Measurements from ENCODE around the gene KCNJ6. TPM values are rescaled to one million over a fixed set of nuclear protein-coding genes. Genes with fewer than 3 reads are reported as not detected.

The KCNJ6 gene
- total RNA-seq, 4 donors from 2014 or later, result not detected

DNA sequence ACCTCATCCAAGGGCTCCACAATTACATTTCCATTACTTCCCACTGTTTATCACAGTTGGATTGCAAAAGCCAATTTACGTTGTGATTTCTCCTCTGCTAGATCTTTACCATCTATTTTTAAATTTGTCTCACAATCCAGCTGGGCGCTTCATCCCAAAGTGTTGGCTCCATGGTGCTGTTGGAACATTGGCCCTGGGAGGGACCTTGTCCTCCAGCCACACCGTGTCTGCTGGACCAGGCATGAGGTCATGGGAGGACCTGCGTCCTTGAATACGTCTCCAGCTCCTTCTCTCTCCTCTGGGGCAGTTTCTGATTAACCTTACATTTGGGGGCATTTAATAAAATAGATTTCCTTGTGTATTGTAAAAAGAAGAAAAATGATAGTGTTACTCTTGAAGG, 125.4 kb downstream of the KCNJ6 start:
- H3K4me1 ChIP-seq, result no peaks in the 10 kb centered on the region
- in situ Hi-C loops (cut with MboI; ENCODE audit: low sequenced_read_pairs in 4 of 4), result no loop called here

GRCh38 chr21:37788503-37788902, 127.8 kb downstream of the KCNJ6 start:
- DNase-seq (no peak), ATAC-seq (no peak)
- intact Hi-C loops (cut with DNase I; ENCODE audit: low total_unique reads), result no loop called here
- H3K9me3 ChIP-seq, result no peaks in the 10 kb centered on the region
- TF ChIP-seq CTCF (IDR thresholded peaks at IDR 0.05 in 4 of 5, conservative IDR thresholded peaks at IDR 0.05 in 1 of 5) (no peak), POLR2A (IDR thresholded peaks at IDR 0.05) (no peak)
- H3K4me3 ChIP-seq, result no peak overlapping the region
- no peaks in the 10 kb centered on the region for H3K27me3 ChIP-seq
- H3K4me1 ChIP-seq, result no peaks in the 10 kb centered on the region
- in situ Hi-C loops (cut with MboI; ENCODE audit: low sequenced_read_pairs in 4 of 4), result no loop called here
- no peak overlapping the region for H3K27ac ChIP-seq
- H3K36me3 ChIP-seq, result no peaks in the 10 kb centered on the region

More for the DNA sequence above, 125.4 kb downstream of the KCNJ6 start:
- Histone ChIP-seq H3K4me3 (no peak overlapping the region), H3K9me3 (no peaks in the 10 kb centered on the region), H3K27ac (no peak overlapping the region), H3K27me3 (no peaks in the 10 kb centered on the region), H3K36me3 (no peaks in the 10 kb centered on the region)
- intact Hi-C loops (cut with DNase I; ENCODE audit: low total_unique reads), result no loop called here
- TF ChIP-seq CTCF (IDR thresholded peaks at IDR 0.05 in 4 of 5, conservative IDR thresholded peaks at IDR 0.05 in 1 of 5), result no peak
- no peak for TF ChIP-seq POLR2A (IDR thresholded peaks at IDR 0.05)
- ATAC-seq (no peak), DNase-seq (no peak)

DNA sequence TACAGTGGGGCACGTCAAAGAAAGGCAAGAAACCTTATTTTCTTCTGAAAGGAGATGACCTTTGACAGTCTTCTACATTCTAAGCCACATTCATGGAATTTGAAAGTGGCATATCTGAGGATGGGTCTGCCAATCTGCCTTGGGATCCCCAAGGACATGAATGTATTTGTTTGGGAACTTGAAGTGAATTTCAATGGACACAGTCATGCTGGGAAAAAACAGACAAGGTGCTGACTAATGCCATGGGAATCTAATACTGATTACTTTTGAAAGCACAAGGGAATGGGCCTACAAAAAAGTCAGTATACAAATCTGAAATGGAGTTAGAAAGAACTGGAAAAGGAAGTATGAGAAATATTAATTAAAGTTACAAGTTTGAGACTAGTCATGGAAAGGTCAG, 128.8 kb downstream of the KCNJ6 start:
- Histone ChIP-seq H3K4me3 (no peak overlapping the region), H3K9me3 (no peaks in the 10 kb centered on the region), H3K27me3 (no peaks in the 10 kb centered on the region), H3K27ac (no peak overlapping the region), H3K36me3 (no peaks in the 10 kb centered on the region), H3K4me1 (no peaks in the 10 kb centered on the region)
- in situ Hi-C loops (cut with MboI; ENCODE audit: low sequenced_read_pairs in 4 of 4), result no loop called here
- TF ChIP-seq POLR2A (IDR thresholded peaks at IDR 0.05), result no peak
- TF ChIP-seq CTCF (IDR thresholded peaks at IDR 0.05 in 4 of 5, conservative IDR thresholded peaks at IDR 0.05 in 1 of 5), result no peak
- intact Hi-C loops (cut with DNase I; ENCODE audit: low total_unique reads), result no loop called here
- no peak for DNase-seq
- ATAC-seq, result no peak

DNA sequence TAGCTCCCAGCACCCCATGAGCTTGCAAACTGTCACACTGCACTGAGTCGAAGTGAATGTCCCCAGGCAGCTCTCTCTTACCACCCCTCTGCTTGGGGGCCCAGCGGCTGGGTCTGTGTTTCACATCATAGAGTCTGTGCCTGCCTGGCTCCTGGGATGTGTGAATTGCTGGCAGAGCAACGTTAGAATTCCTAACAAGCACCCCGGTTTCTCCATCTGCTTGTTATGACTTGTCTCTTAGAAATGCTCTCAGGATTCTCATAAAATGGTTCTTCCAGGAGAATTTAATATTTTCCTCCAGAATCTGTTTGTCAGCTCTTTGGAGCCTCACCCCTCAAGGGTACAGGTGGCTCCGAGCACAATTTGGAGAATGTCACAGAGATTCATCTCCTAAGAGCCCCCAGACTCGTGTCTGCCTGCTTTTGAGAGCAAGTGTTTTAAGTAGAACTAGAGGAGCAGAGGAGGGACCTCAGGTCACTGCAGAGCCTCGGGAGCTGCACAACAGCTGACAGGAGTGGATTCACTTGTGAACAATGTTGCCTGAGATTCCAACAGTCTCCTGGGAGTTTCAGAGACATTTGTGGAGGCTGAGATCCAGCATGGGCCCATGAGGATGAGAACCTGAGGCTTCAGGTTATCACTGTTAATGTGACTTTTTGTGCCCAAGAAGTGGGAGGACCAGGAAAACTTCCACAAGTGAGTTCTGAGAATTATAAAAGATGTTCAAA, 131.5 kb downstream of the KCNJ6 start:
- ATAC-seq (no peak), DNase-seq (no peak)
- Histone ChIP-seq H3K4me1 (no peaks in the 10 kb centered on the region), H3K36me3 (no peaks in the 10 kb centered on the region), H3K4me3 (no peak overlapping the region), H3K27ac (no peak overlapping the region), H3K27me3 (no peaks in the 10 kb centered on the region), H3K9me3 (no peaks in the 10 kb centered on the region)
- TF ChIP-seq CTCF (IDR thresholded peaks at IDR 0.05 in 4 of 5, conservative IDR thresholded peaks at IDR 0.05 in 1 of 5) (no peak), POLR2A (IDR thresholded peaks at IDR 0.05) (no peak)
- intact Hi-C loops (cut with DNase I; ENCODE audit: low total_unique reads), result no loop called here
- in situ Hi-C loops (cut with MboI; ENCODE audit: low sequenced_read_pairs in 4 of 4), result no loop called here

DNA sequence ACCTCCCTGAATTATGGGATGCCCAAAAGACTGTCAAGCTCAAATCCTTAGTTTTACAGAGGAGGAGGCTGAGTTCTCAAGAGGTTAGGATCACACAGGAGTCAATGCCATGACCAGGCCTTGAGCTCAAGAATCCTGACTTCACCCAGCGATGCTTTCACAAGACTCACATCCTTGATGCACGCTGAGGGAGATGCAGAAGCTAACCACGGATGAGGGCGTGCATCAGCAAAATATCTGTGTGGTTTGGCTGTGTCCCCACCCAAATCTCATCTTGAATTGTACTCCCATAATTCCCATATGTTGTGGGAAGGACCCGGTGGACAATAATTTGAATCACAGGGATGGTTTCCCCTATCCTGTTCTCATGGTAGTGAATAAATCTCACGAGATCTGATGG, 133.2 kb downstream of the KCNJ6 start:
- TF ChIP-seq POLR2A (IDR thresholded peaks at IDR 0.05) (no peak), CTCF (IDR thresholded peaks at IDR 0.05 in 4 of 5, conservative IDR thresholded peaks at IDR 0.05 in 1 of 5) (no peak)
- DNase-seq (no peak), ATAC-seq (no peak)
- Histone ChIP-seq H3K36me3 (no peaks in the 10 kb centered on the region), H3K4me3 (no peak overlapping the region), H3K9me3 (no peaks in the 10 kb centered on the region), H3K4me1 (no peaks in the 10 kb centered on the region), H3K27me3 (no peaks in the 10 kb centered on the region), H3K27ac (no peak overlapping the region)
- in situ Hi-C loops (cut with MboI; ENCODE audit: low sequenced_read_pairs in 4 of 4), result no loop called here
- intact Hi-C loops (cut with DNase I; ENCODE audit: low total_unique reads), result no loop called here
